SK-N-DZ (cell line): ENCODE data around the gene TMA7B.

Source experiments
- DNase-seq: peaks from one replicate; pipeline ENCODE4 v3.0.0-alpha.2; 2015; ENCODE audit warnings: low spot score

Gene TMA7B

DNA sequence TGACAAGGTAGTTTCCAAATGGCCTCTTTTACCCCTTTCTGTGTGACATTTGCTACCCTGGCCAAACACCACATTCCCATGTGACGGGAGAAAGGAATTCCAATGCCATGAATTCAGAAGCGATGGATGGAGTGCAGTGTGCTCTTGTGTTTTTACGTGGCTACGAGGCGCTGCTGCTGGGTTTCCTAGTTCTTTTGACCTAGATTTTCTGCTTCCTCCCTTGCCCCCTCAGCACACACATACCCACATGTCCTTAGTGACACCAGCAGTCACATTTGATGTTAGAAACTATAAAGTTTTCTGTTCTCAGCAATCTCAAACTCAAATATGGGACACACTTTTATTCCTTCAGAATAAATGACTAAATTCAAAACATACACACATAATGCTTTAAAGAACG is 7.8 kb upstream of the TMA7B start:
- no peak for DNase-seq

DNA sequence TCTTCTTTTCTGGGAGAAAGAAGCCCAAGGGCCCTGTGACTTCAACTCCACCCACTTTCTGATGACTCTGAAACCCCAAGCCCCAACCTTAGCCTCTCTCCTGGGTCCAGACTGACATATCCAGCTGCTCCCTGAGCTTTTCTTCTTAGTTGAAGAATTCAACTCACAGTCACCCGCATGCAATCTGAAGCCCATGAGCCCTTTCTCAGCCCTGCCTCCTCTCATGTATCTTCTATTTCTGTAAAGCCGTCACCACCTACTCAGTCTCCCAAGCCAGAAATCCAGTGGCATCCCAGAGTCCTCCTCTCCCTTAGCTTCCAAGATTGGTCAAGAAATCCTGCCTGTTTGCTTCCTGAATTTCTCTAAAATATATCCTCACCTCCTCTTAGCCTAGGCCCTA is 7.1 kb upstream of the TMA7B start:
- no peak for DNase-seq

DNA sequence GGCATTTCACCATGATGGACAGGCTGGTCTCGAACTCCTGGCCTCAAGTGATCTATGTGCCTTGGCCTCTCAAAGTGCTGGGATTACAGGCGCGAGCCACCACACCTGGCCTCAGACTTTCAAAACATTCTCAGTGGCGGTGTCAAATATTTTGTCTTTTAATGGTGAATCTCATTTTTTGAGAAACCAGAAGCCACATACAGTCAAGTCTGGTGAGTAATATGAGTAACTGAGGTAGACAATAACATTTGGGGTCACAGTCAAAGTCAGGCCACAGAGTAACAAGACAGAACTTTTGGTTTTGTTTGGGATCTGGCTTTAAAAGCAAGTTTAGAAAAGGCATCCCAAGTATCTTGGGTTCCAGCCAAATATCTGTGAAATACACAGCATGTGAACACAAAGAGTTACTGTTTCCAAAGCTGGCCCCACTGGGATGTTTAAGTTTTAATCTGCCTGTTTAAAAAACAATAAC is 5.6 kb upstream of the TMA7B start:
- DNase-seq, result no peak

DNA sequence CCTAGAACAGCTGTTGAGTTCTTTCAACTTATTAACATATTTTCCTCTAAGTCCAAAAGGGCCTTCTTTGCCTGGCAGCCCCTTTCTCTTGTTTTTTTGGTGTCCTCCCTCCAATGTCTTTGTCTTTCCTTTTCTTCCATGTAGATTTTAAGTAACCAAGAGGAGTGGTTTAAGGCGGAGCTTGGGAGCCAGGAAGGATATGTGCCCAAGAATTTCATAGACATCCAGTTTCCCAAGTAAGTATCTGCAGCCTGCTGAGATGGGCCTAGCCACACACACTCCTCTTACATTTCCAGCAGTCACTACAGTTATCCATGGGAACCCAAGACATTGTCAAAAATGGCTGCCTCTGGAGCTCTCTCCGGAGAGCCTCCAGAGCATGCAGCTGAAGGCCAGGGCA is 4.5 kb upstream of the TMA7B start:
- no peak for DNase-seq

DNA sequence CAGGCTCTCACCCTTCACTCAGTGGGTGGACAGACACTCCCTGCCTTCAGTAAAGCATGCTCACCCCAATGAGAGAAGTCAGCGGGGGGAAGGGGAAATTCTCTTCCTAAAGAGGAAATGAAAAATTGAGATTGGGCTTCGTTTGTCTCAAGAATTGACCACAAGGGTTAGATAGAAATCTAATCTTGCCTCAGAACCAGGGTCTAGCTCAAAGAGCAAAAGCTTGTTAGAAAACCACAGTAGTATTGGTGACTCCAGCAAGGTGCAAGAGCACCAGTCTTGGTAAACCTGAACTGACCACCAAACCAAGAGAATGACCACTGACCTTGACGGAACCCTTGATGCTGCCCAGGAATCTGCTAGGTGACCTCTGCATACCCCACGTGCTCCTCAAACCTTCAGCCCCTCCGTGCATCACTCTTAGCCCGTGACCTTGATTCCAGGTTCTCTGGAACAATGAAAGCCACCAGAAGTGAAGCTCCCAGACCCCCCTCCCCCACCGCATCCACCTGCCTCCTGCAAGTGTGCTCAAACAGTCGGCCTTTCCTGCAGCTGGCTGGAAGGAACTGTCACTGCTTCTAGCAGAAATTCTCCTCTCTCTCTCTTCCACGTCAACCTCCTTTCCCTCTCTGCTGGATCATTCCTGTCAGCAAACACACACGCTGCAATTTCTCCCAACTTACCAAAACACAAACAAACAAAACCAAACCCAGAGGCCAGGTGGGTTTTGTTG is 3.1 kb upstream of the TMA7B start:
- no peak for DNase-seq

DNA sequence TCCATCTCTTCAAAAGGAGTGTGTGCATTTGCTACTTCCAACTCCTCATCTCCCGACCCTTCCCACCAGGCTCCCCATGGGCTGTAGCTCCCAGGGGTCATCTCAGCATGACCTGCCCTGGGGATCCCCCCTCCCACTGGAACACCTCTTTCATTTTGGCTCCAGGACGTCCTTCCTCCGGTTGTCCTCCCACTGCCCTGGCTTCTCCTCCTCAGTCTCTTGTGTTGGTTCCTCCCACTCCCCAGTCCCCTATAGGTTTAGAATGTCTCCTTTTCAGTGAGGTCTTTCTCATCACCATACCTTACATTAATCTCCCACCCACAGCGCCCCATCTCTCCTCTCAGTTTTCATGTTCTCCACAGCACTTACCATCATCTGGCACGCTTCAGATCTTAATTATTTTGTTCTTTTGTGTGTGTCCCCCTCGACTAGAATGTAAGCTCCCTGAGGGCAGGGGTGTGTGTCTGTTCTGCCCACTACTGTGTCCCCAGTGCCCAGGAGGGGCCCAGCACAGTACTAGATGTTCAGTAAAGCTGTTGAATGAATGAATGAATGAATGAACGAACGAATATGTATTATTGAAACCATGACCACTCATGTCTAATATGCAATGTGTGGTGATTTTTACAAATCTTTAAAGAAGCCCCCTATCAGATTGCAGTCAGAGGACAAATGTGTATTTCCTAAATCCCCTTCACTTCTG is 2.0 kb upstream of the TMA7B start:
- no peak for DNase-seq

DNA sequence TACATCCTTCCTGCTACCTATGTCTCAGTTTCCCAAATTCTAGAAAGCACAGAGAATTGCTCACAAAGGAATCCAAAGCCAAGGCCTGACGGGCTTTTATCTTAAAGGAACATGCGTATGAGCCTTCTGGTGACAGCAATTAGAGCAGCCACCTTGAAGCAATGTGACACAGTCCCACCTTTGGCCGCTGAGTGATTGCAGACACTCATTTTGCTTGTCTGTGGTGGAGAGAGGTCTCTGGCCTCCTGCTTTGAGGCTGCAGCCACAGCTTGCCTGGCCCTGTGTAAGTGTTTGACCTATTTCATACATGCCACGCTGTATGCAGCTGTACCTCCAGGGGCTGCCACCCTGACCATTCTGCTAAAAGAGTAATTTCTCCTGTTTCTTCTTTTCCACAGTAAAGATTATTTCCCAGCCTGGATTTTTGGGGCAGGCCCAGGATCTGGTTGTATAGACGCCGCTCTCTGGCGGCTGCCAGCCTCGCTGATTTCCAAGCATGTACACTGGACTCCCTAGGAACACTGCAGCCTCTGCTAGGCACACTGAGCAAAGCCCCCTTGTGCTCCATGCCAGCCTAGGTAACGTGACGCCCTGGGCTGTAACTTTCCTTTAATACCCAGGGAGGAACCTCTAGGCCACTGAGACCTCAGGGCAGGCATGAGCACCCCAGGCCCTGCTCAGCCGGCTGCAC is 1.1 kb upstream of the TMA7B start:
- DNase-seq, result peak; percentile 12

DNA sequence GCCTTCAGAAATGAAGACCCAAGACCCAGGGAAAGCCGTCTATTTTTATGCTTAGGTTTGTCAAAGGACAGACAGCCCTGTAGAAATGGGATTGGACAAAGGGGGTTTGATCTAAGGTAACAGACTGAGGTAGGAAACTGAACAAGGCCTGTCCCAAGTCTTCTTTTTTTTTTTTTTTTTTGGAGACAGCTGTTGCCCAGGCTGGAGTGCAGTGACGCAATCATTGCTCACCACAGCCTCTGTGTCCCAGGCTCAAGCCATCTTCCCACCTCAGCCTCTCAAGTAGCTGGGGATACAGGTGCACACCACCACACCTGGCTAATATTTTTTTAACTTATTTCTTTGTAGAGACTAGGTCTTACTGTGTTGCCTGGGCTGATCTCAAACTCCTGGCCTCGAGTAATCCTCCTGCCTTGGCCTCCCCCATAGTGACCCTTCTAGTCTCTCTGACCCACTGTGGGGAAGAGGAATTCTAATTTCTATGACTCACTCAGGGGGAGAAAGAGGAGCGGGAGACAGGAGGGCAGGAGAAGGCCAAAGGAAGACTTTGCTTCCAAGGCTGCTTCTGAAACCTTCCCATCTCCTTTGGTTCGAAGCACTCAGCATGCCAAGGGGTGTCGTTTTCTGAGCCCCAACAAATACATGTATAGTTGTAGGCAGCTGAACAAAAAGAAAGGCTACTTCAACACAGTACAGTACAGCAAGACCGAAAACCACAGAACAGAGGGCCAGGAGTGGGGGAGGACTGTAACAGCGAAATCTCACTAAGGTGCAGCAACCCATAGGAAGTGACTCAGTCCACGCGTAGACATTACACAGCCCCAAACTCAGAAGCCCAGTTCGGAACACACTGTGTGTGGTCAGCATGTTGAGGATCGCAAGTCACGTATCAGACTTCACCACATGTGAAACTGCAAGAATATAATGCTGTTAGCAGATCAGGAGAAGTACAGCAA is 872 bp downstream of the TMA7B start:
- DNase-seq, result no peak

DNA sequence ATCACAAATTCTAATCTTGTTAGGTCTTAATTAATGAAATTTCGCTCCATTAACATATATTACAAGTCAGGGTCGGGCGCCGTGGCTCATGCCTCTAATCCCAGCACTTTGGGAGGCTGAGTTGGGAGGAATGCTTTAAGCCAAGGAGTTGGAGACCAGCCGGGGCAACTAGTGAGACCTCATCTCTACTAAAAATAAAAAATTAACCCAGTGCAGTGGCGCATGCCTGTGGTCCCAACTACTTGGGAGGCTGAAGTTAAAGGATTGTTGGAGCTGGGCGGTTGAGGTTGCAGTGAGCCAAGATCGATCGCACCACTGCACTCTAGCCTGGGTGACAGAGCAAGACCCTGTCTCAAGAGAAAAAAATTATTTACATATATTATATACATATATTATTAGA is 1.9 kb downstream of the TMA7B start:
- DNase-seq, result no peak

DNA sequence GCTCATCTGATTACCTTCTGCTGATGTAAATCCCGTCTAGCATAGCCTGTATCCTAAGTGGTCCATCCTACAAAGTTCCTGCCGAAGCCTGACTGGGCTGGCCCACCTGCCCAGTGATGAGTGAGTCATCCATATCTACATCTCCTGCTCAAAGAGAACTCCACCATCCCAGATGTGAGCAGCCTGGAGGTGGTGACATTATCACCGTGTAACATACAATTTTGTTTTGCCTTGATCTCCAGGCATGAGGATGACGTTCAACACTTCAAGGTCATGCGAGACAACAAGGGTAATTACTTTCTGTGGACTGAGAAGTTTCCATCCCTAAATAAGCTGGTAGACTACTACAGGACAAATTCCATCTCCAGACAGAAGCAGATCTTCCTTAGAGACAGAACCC is 5.6 kb downstream of the TMA7B start:
- no peak for DNase-seq

DNA sequence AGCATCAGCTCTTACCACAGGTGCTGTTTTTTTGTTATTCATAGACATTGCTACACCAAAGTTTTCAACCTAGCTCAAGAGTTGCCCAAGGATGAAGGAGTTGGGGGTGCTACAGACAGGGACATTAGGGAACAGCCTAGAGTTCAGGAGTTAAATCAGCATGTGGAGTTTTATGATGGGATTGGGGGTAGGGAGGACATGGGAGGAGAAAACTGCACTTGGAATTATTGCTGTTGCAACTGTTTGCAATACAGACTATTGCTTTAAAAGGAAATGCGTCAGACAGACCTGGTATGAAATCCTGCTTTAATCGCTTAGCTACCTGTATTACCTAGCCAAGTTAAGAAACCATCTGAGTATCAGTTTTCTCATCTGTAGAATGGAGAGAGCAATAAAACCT is 6.3 kb downstream of the TMA7B start:
- no peak for DNase-seq

DNA sequence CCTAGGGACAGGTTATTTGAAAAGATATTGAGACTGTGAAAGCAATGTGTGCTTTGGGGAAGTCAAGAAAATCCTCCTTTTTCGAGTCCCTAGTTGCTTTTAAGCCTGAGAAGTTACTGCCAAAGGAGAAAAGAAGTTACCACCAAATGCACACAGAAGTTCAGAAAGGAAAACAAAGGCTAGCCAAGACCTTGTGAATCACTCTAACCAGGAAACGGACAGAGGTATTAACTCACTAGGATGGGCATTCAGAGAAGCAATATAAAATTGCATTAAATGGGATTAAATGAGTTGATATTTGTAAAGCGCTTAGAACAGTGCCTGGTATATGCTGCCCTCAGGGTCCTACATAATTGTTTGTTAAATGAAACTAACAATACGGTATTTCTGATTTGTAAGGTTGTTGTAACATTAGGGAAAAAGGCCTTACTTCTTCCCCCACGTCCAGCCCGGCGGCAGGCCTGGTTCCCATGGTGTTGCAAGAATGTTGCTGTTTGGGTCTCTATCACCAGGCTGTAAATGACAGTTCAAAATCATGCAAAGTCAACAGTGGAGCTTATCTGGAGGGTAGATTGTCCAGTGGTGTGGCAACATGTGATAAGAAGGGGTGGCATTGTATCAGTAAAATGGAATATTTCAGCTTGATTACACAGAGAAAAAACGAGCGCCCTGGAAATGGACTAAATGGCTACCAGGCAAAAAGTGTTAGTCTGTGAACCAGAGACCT is 7.1 kb downstream of the TMA7B start:
- DNase-seq, result no peak

DNA sequence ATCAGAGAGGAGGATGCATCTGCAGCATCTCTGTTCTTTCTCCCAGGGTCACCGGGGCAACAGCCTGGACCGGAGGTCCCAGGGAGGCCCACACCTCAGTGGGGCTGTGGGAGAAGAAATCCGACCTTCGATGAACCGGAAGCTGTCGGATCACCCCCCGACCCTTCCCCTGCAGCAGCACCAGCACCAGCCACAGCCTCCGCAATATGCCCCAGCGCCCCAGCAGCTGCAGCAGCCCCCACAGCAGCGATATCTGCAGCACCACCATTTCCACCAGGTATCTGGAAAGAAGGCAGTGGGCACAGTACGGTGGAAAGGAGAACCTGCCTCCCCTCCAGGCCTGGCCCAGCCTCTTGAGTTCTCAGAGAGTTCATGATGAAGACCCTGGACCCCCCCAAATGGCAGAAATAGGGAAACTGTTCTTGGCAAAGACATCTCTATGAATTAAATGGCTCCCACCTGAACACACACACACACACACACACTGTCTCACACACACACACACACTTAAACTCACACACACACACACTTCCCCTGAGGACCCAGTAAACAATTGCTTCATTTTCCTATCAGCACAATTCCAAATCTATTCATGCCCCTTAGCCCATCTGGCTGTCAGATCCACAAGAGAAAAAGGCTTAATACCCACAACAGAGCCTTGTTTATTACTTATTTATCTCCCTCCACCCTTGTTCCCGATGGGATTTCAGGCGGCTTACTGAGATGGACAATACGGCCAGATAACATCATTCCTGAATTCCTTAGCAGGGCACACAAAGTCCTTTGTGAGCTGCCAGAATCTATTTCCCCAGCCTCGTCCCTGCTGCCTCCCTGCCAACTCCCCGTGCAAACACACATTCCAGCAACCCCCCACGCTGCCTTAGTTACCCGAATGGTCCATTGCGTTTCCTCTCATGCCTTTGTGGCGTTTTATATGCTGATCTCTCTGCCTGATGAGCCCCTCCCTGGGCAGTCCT is 8.1 kb downstream of the TMA7B start:
- DNase-seq, result no peak

DNA sequence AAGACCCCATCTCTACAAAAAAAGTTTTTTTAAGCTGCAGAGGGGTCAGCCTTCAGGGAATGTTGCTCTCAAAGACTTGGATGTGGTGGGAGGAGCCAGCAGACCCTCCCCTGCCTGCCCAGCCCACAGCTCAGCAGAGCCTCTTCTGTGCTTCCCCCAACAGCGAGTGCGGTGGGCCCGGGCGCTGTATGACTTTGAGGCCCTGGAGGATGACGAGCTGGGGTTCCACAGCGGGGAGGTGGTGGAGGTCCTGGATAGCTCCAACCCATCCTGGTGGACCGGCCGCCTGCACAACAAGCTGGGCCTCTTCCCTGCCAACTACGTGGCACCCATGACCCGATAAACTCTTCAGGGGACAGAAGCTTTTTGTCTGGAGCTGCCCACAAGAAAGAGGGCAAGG is 10.5 kb downstream of the TMA7B start:
- no peak for DNase-seq

DNA sequence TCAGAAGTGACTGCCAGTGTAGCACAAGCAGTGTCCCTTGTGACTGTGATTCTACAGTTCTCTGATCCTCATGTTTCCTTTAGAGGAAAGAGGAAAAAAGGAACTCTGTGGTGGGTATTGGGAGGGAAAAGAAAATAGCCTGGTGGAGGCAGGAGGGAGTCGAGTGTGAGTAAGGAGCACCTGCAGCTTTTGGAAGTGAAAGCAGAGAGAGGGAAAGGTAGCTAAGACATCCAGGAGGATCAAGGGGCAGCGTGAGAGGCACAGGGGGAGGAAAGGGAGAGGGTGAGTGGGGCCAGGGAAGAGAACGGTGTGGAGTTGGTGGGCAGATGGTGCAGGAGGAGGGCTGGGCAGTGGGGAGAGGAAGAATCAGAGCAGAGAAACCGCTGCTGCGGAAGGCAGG is 12.4 kb downstream of the TMA7B start:
- DNase-seq, result no peak

DNA sequence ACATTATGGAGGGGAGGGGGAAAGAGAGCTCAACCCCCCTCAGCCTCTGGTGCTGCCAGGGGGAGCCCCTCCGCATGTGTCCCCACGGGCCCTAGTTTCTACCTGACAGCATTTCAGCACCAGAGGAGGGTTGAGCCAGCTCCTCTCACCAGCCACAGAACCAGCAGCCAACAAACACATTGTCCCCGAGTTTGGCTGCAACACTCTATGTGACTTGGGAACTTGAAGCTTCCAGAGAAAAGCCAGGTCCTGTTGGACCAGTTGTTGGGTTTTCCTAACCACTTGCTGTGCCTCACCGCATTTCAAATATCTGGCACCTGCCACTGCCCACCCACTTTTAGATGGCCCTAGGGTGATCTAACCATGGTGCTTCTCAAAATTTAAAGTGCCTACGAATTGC is 13.5 kb downstream of the TMA7B start:
- DNase-seq, result no peak

DNA sequence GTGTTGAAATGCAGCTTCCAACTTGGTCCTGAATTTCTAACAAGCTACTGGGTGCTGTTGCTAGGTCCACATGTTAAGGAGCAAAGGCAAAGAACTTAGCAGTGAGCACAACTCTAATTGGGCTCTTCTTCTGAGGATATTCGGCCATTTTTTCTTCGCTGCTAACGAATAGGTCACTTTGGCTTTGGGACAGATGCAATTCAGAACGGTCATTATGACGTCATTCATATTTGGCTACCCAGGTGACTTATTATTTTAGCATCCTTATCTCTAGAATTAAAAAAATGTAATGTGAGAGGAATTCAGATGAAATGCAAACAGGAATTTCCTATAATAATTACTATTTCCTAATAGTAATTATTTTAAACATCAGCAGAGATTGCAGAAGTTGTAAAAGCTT is 13.9 kb downstream of the TMA7B start:
- DNase-seq, result no peak

DNA sequence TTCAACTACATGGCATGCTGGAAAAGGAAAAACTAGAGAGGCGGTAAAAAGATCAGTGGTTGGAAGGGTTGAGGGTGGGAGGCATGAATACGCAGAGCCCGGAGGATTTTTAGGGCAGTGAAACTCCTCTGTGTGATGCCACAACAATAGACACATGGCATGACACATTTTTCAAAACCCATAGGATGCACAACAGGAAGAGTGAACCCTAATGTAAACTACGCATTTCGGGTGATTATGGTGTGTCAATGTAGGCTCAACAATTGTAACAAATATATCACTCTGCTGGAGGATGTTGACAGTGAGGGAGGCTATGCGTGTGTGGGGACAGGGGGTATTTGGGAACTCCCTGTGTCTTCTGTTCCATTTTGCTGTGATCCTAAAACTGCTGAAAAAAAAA is 18.9 kb downstream of the TMA7B start:
- no peak for DNase-seq

DNA sequence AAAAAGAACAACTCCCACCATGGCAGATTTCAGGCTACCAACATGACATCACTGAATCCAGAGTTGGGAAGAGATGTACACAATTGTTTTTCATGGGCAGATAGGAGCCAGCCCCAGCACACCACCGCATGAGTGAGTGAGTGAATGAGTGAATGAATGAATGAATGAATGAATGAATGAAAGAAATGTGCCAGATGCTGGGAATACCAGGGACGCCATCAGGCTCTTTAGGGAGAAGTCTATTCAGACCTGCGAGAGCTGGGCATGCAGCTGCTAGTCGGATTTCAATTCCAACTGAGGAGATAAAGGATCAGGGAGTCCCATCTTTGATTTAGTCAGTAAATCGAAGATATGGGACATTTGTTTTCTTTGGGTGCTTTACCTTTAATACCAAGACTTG is 19.3 kb downstream of the TMA7B start:
- no peak for DNase-seq

DNA sequence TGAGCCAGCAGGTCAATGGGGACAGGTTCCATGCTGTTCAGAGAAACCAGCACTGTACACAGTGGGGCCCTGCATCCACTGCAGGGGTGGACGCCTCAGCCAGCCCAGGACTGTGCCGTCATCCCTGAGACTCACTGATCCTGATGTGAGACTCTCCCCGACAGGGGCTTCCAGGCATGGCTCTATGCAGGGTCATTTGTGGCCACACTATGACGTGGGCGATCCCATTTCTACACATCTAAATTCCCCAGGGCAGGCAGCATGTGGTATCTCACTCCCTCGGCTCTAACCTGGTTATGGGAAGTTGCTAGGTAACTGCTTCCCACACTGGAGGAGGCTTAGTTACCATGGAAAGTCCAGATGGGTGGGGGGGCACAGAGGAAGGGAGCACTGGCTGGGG is 20.4 kb downstream of the TMA7B start:
- peak; percentile 26 for DNase-seq
